ENCODE measurements around the gene CAPN14. TPM values are rescaled to one million over a fixed set of nuclear protein-coding genes. Genes with fewer than 3 reads are reported as not detected.

The CAPN14 gene
- total RNA-seq, 4 donors from 2014 or later, result not detected

DNA sequence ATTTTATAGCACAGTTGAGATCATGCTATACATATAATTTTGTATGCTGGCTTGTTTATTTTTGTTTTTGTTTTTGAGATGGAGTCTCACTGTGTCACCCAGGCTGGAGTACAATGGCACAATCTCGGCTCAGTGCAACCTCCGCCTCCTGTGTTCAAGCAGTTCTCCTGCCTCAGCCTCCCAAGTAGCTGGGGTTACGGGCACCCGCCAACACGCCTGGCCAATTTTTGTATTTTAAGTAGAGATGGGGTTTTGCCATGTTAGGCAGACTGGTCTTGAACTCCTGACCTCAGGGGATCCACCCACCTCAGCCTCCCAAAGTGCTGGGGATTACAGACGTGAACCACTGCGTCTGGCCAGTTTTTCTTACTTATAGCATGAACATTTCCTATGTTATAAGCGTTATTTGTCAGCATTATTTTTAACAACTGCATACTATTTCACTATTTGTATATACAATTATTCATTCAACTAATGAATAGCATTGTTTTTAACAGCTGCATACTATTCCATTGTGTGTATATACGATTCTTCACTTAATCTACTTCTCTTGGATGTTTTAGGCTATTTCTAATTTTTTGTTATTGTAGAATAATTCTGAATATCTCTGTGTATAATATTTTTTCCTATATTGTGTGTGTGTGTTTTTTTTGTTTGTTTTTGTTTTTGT, 20.2 kb upstream of the CAPN14 start:
- Histone ChIP-seq H3K4me3 (no peak overlapping the region), H3K4me1 (peaks cover 44 to 57% of the 10 kb centered on the region in 2 donors), H3K27ac (peak overlapping the region in 2 of 4 donors; percentile 85 to 86), H3K9me3 (no peaks in the 10 kb centered on the region), H3K27me3 (no peaks in the 10 kb centered on the region), H3K36me3 (no peaks in the 10 kb centered on the region)
- TF ChIP-seq, protein P1, sequence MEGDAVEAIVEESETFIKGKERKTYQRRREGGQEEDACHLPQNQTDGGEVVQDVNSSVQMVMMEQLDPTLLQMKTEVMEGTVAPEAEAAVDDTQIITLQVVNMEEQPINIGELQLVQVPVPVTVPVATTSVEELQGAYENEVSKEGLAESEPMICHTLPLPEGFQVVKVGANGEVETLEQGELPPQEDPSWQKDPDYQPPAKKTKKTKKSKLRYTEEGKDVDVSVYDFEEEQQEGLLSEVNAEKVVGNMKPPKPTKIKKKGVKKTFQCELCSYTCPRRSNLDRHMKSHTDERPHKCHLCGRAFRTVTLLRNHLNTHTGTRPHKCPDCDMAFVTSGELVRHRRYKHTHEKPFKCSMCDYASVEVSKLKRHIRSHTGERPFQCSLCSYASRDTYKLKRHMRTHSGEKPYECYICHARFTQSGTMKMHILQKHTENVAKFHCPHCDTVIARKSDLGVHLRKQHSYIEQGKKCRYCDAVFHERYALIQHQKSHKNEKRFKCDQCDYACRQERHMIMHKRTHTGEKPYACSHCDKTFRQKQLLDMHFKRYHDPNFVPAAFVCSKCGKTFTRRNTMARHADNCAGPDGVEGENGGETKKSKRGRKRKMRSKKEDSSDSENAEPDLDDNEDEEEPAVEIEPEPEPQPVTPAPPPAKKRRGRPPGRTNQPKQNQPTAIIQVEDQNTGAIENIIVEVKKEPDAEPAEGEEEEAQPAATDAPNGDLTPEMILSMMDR (IDR thresholded peaks at IDR 0.05 in 4 of 5, conservative IDR thresholded peaks at IDR 0.05 in 1 of 5), result no peak
- no peak for TF ChIP-seq POLR2A (IDR thresholded peaks at IDR 0.05)
- intact Hi-C loops (cut with DNase I; ENCODE audit: low total_unique reads), result no loop called here
- DNase-seq, result no peak
- ATAC-seq, result no peak
- in situ Hi-C loops (cut with MboI; ENCODE audit: low sequenced_read_pairs in 4 of 4), result loop anchor here (10.0 kb wide), 1 partner anchor 97 kb away; no protein-coding TSS in a partner anchor

DNA sequence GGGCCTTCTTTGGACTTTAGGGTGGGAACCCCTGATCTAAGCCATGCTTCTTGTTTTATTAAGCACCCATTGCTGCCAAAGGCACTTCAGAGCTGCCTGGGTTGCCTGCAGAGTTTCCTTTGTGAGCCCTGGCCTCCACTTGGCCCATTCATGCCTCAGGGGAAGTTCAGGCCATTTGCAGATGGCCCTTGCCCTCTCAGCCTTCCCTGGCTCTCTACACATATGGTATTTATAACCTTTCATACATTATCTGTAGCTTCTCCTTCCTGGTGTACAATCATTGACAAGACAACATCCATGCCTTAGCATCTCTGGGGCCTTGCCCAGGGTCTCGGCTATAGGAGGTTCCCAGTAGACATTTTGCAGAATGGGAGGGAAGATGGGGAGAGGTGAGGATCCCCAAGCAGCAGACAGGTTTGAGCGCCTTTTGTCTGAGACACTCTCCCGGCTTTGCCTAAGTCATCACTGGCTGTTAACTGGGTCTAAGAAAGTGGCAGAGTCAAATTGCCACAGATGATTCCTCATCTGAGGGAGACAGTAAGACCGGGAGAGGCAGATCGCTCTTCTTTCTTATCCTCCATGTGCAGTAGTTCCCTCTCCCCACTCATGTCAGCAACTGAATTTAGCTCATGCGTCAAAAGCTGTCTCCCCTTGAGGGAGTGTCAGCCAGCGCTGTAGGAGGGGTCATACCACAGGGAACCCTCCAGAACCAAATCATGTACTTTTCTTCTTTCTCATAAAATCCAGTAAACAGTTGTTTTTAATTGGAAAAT, 19.3 kb upstream of the CAPN14 start:
- Histone ChIP-seq H3K27me3 (no peaks in the 10 kb centered on the region), H3K36me3 (no peaks in the 10 kb centered on the region), H3K9me3 (no peaks in the 10 kb centered on the region), H3K27ac (no peak overlapping the region), H3K4me3 (no peak overlapping the region), H3K4me1 (peaks cover 38 to 48% of the 10 kb centered on the region in 2 donors)
- no peak for ATAC-seq
- DNase-seq, result no peak
- intact Hi-C loops (cut with DNase I; ENCODE audit: low total_unique reads), result no loop called here
- TF ChIP-seq, protein P1 (IDR thresholded peaks at IDR 0.05 in 4 of 5, conservative IDR thresholded peaks at IDR 0.05 in 1 of 5), result no peak
- TF ChIP-seq POLR2A (IDR thresholded peaks at IDR 0.05), result no peak
- in situ Hi-C loops (cut with MboI; ENCODE audit: low sequenced_read_pairs in 4 of 4), result loop anchor here (10.0 kb wide), 1 partner anchor 98 kb away; no protein-coding TSS in a partner anchor

DNA sequence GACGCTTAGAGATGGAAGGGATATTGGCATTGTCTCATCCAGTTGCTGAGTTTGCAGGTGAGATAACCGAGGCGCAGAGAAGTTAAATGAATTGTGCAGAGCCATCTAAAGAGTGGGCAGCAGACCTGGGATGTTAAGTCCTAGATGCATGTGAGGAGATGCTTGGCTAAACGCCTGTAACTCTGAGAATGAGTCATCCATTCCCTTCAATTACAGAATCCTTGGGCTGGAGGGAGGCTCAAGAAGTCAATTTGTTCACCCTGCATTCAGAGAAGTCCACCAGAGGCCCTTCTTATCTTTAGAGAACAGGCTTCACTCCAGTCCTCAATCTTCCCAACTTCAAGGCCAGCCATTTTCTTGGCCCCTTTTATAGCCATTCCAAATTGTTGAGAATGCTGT, 18.2 kb upstream of the CAPN14 start:
- Histone ChIP-seq H3K4me1 (peaks cover 27 to 37% of the 10 kb centered on the region in 2 donors), H3K27ac (no peak overlapping the region), H3K27me3 (no peaks in the 10 kb centered on the region), H3K4me3 (no peak overlapping the region), H3K36me3 (no peaks in the 10 kb centered on the region), H3K9me3 (no peaks in the 10 kb centered on the region)
- TF ChIP-seq, protein P1 (IDR thresholded peaks at IDR 0.05 in 4 of 5, conservative IDR thresholded peaks at IDR 0.05 in 1 of 5), result no peak
- no peak for TF ChIP-seq POLR2A (IDR thresholded peaks at IDR 0.05)
- in situ Hi-C loops (cut with MboI; ENCODE audit: low sequenced_read_pairs in 4 of 4) (loop anchor here (10.0 kb wide), 1 partner anchor 99 kb away; no protein-coding TSS in a partner anchor), intact Hi-C loops (cut with DNase I; ENCODE audit: low total_unique reads) (no loop called here)
- ATAC-seq (no peak), DNase-seq (no peak)

DNA sequence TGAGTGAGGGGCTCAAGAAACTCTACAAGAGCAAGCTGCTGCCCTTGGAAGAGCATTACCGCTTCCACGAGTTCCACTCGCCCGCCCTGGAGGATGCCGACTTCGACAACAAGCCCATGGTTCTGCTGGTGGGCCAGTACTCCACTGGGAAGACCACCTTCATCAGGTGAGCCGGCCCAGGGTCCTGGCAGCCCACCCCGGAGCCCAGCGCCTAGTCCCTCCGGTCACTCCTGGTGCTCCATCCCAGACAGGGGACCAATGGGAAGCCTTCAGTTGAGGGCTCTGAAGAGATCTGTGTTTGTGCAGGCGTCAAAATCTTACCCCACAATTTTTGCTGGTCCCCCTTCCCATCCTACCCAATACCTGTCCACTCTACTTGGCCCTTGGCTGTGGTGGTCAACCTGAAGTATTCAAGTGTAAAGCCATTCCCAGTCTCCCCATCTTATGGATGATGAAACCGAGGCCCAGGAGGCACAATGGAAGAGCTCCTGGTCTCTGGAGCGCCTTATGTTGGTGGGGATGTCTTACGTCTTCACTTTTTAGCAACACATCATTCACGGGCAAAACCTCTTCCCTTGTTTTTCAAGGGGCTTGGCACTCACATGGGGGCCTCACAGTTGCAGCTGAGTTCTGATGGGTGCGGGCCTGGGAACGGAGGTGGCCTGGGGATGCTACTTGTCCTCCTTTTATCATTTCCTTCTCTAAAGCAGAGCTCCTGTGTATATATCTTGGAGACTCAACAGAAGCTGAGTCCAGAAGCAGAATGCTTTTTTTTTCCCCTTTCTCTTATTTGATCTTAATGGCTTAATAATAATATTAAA, 17.6 kb upstream of the CAPN14 start:
- in situ Hi-C loops (cut with MboI; ENCODE audit: low sequenced_read_pairs in 4 of 4), result loop anchor here (10.0 kb wide), 1 partner anchor 100 kb away; no protein-coding TSS in a partner anchor
- H3K27me3 ChIP-seq, result no peaks in the 10 kb centered on the region
- TF ChIP-seq POLR2A (IDR thresholded peaks at IDR 0.05), result no peak
- TF ChIP-seq, protein P1 (IDR thresholded peaks at IDR 0.05 in 4 of 5, conservative IDR thresholded peaks at IDR 0.05 in 1 of 5), result no peak
- H3K27ac ChIP-seq, result peak overlapping the region in 3 of 4 donors; percentile 9 to 41 (median 18)
- intact Hi-C loops (cut with DNase I; ENCODE audit: low total_unique reads), result no loop called here
- H3K9me3 ChIP-seq, result no peaks in the 10 kb centered on the region
- H3K36me3 ChIP-seq, result no peaks in the 10 kb centered on the region
- DNase-seq, result no peak
- H3K4me1 ChIP-seq, result peaks cover 22 to 31% of the 10 kb centered on the region in 2 donors
- ATAC-seq, result no peak
- H3K4me3 ChIP-seq, result peak overlapping the region; percentile 56 to 68 (median 64)

Measured in gastrocnemius medialis (tissue), 4 donors.